IMR-90 (cell line): Measurements from ENCODE around the gene PRPSAP1. TPM values are rescaled to one million over a fixed set of nuclear protein-coding genes. Genes with fewer than 3 reads are reported as not detected.
A peak's percentile ranks its signal among the peaks of the same experiment; 100 is the strongest.

Experiments used
- ATAC-seq: fragments of 200-7000 bp; cut with Tn5 transposase; 2 replicates; pipeline ENCODE4 v1.9.1; 2020; ENCODE audit warnings: low read depth, mild to moderate bottlenecking, moderate library complexity
- BruUV-seq: library from RNA; stranded (reverse); fragments of 400-500 nt; replicated peaks from 2 replicates; lab custom pipeline; 2021; lab: Mats Ljungman, UMichigan
- CTCF ChIA-PET: fragments of 300-600 bp; formaldehyde crosslinking; extraction: SDS; loops from one replicate; lab custom pipeline; 2021; ENCODE audit warnings: antibody characterized with exemption; lab: Yijun Ruan, JAX
- POLR2A ChIA-PET: fragments of 300-600 bp; sonication (Branson Sonifier 250); formaldehyde crosslinking; loops from one replicate; lab custom pipeline; 2022; ENCODE audit warnings: antibody characterized with exemption; ENCODE audit not compliant: unreplicated experiment; lab: Charles Lee
- DNase-seq: peaks from one replicate; pipeline ENCODE4 v3.0.0; 2013
- H2AFZ ChIP-seq: replicated peaks from 2 replicates; pipeline ENCODE3; 2013; ENCODE audit warnings: low read length, mild to moderate bottlenecking; ENCODE audit not compliant: poor library complexity
- H2AK5ac ChIP-seq: 2 replicates; pipeline ENCODE4 v1.6.1; 2013; ENCODE audit warnings: low read depth, low read length, inconsistent platforms
- H2AK9ac ChIP-seq: replicated peaks from 2 replicates; pipeline ENCODE3; 2013; ENCODE audit warnings: mild to moderate bottlenecking, low read depth, low read length, moderate library complexity; ENCODE audit not compliant: poor library complexity
- H2BK120ac ChIP-seq: 2 replicates; pipeline ENCODE4 v1.6.1; 2013; ENCODE audit warnings: low read depth, low read length, inconsistent platforms
- H2BK15ac ChIP-seq: 3 replicates; pipeline ENCODE4 v1.6.1; 2013; ENCODE audit warnings: low read depth, low read length, inconsistent platforms
- H2BK20ac ChIP-seq: 2 replicates; pipeline ENCODE4 v1.6.1; 2013; ENCODE audit warnings: low read depth, mild to moderate bottlenecking, inconsistent platforms, low read length, moderate library complexity
- H2BK5ac ChIP-seq: 2 replicates; pipeline ENCODE4 v1.6.1; 2013; ENCODE audit warnings: mild to moderate bottlenecking, low read depth, low read length, inconsistent platforms; ENCODE audit not compliant: poor library complexity, severe bottlenecking
- H3K14ac ChIP-seq: replicated peaks from 2 replicates; pipeline ENCODE4 v1.6.1; 2013; ENCODE audit warnings: low read depth, low read length, inconsistent platforms
- H3K18ac ChIP-seq: 2 replicates; pipeline ENCODE4 v1.6.1; 2013; ENCODE audit warnings: low read depth, low read length, control low read depth
- H3K23ac ChIP-seq: 2 replicates; pipeline ENCODE4 v1.6.1; 2013; ENCODE audit warnings: low read depth, low read length, inconsistent platforms
- H3K27ac ChIP-seq: 2 replicates; pipeline ENCODE4 v1.5.1; 2013; ENCODE audit warnings: mild to moderate bottlenecking, control low read depth, low read length; ENCODE audit not compliant: insufficient read depth
- H3K27me3 ChIP-seq: 2 replicates; pipeline ENCODE4 v1.6.1; 2013; ENCODE audit warnings: low read length; ENCODE audit not compliant: control insufficient read depth, insufficient read depth
- H3K36me3 ChIP-seq: 2 replicates; pipeline ENCODE4 v1.6.1; 2013; ENCODE audit warnings: low read length, mixed read lengths; ENCODE audit not compliant: control insufficient read depth, insufficient read depth
- H3K4ac ChIP-seq: 2 replicates; pipeline ENCODE4 v1.6.1; 2013; ENCODE audit warnings: low read depth, low read length, inconsistent platforms
- H3K4me1 ChIP-seq: 2 replicates; pipeline ENCODE4 v1.6.1; 2013; ENCODE audit warnings: low read length, mixed read lengths; ENCODE audit not compliant: control insufficient read depth, insufficient read depth
- H3K4me2 ChIP-seq: 2 replicates; pipeline ENCODE4 v1.6.1; 2013; ENCODE audit warnings: low read depth, mild to moderate bottlenecking, control low read depth, low read length, moderate library complexity
- H3K4me3 ChIP-seq: 2 replicates; pipeline ENCODE4 v1.5.1; 2013; ENCODE audit warnings: low read depth, mild to moderate bottlenecking, control low read depth, low read length, moderate library complexity; ENCODE audit not compliant: insufficient read depth
- H3K56ac ChIP-seq: 2 replicates; pipeline ENCODE4 v1.6.1; 2013; ENCODE audit warnings: low read length, inconsistent platforms; ENCODE audit not compliant: insufficient read depth; ENCODE audit errors: extremely low read depth
- H3K79me1 ChIP-seq, 2 experiments: 2 replicates each; pipeline ENCODE4 v1.6.1; 2013; ENCODE audit warnings: low read length in 2 of 2, inconsistent platforms in 1 of 2, low read depth in 1 of 2
- H3K9ac ChIP-seq: 2 replicates; pipeline ENCODE4 v1.6.1; 2013; ENCODE audit warnings: low read depth, low read length, control low read depth
- H3K9me1 ChIP-seq: 2 replicates; pipeline ENCODE4 v1.6.1; 2013; ENCODE audit warnings: low read length, inconsistent platforms; ENCODE audit not compliant: insufficient read depth
- H3K9me3 ChIP-seq: 2 replicates; pipeline ENCODE4 v1.6.1; 2013; ENCODE audit warnings: low read length; ENCODE audit not compliant: control insufficient read depth, insufficient read depth
- H4K20me1 ChIP-seq: 2 replicates; pipeline ENCODE4 v1.6.1; 2013; ENCODE audit warnings: low read length, inconsistent platforms; ENCODE audit not compliant: insufficient read depth
- H4K5ac ChIP-seq: 2 replicates; pipeline ENCODE4 v1.6.1; 2013; ENCODE audit warnings: mild to moderate bottlenecking, low read depth, low read length, control low read depth
- H4K8ac ChIP-seq, 2 experiments: 2 replicates each; pipeline ENCODE4 v1.6.1; 2013; ENCODE audit warnings: low read depth in 2 of 2, low read length in 2 of 2, control low read depth in 1 of 2, inconsistent platforms in 1 of 2
- H4K91ac ChIP-seq: 2 replicates; pipeline ENCODE4 v1.6.1; 2013; ENCODE audit warnings: low read depth, low read length, inconsistent platforms; ENCODE audit not compliant: insufficient read depth
- BHLHE40 ChIP-seq: fragments of 150-350 bp; IDR thresholded peaks from 2 replicates; pipeline ENCODE4 v1.6.1; 2016; ENCODE audit warnings: mild to moderate bottlenecking, low read depth, low read length
- CTCF ChIP-seq: conservative IDR thresholded peaks from 2 replicates; pipeline ENCODE4 v1.5.1; 2012; ENCODE audit warnings: mild to moderate bottlenecking, low read depth, low read length, improper control_type of control experiment
- POLR2A ChIP-seq: IDR thresholded peaks from 2 replicates; pipeline ENCODE4 v1.6.1; 2012; ENCODE audit warnings: mild to moderate bottlenecking, low read depth, low read length
- SMC3 ChIP-seq: fragments of 150-350 bp; IDR thresholded peaks from 2 replicates; pipeline ENCODE4 v1.6.1; 2016; ENCODE audit warnings: low read depth, mild to moderate bottlenecking, antibody characterized with exemption, low read length, moderate library complexity
- WGBS, 2 experiments: methylation state at CpG; one replicate each; pipeline versions ENCODE4 v1.1.5 to v1.1.7; 2013; ENCODE audit warnings: missing lambda C conversion rate in 2 of 2; ENCODE audit not compliant: insufficient read length in 1 of 2; ENCODE audit errors: extremely low coverage in 2 of 2; 5-methylcytosine and 5-hydroxymethylcytosine counted together
- dilution Hi-C: fragments of 300-500 bp; cut with HindIII; formaldehyde crosslinking; loops from one replicate; pipeline ENCODE4 v1.14.3; 2018; ENCODE audit warnings: low sequenced_read_pairs; ENCODE audit not compliant: unreplicated experiment
- in situ Hi-C: fragments of 300-500 bp; cut with MboI; formaldehyde crosslinking; loops from 3 replicates; pipeline ENCODE4 v1.14.3; 2019; ENCODE audit warnings: low sequenced_read_pairs, inconsistent platforms, mixed read lengths
- intact Hi-C: fragments of 100-400 bp; cut with micrococcal nuclease; formaldehyde crosslinking; loops from 2 replicates; pipeline ENCODE4 v1.10.0; 2022
- polyA plus RNA-seq, 3 experiments: library from polyadenylated mRNA; depleted of rRNA; stranded (reverse); fragments of >200 nt; gene quantifications; 2 replicates each; pipeline ENCODE4 v1.2.3, GENCODE V29; 2012; ENCODE audit warnings: low replicate concordance in 1 of 3
- total RNA-seq: library from RNA; depleted of rRNA; stranded (reverse); fragments of >200 nt; gene quantifications from 2 replicates; pipeline ENCODE4 v1.2.3, GENCODE V29; 2012

The PRPSAP1 gene
- total and polyA plus RNA-seq, 2 of the 4 experiments (the other 2 are of a cell fraction): 34.4 to 48.6 TPM

GRCh38 chr17:76383546-76384221 lies 30.0 kb upstream of the PRPSAP1 start:
- Histone ChIP-seq H3K4me1 (peaks cover 14% of the 10 kb centered on the region), H3K4me3 (peak overlapping the region; percentile 80), H3K27me3 (no peaks in the 10 kb centered on the region), H2BK15ac (peak overlapping the region; percentile 38; the same call in 1 of the 3 replicates), H2BK20ac (peak overlapping the region; percentile 38; the same call in 1 of the 2 replicates), H2AK5ac (peak overlapping the region; percentile 49), H3K4ac (peak overlapping the region; percentile 93), H3K56ac (peak overlapping the region; percentile 16), H3K23ac (peak overlapping the region; percentile 76), H3K36me3 (peaks cover 12% of the 10 kb centered on the region), H3K27ac (peak overlapping the region; percentile 66), H3K79me1 (peaks cover 19 to 70% of the 10 kb centered on the region in 2 experiments), H2BK120ac (peak overlapping the region; percentile 71; the same call in 1 of the 2 replicates), H3K14ac (peak overlapping the region; percentile 69), H3K9me1 (peaks cover 7% of the 10 kb centered on the region), H2AFZ (peak overlapping the region; percentile 89), H2AK9ac (peak overlapping the region; percentile 77), H4K91ac (peak overlapping the region; percentile 88), H2BK5ac (peak overlapping the region; percentile 81), H3K18ac (peak overlapping the region; percentile 86), H3K9me3 (no peaks in the 10 kb centered on the region), H4K5ac (peak overlapping the region; percentile 59; the same call in 1 of the 2 replicates), H3K4me2 (peak overlapping the region; percentile 98), H4K20me1 (peaks cover 26% of the 10 kb centered on the region), H3K9ac (peak overlapping the region; percentile 64), H4K8ac (peak overlapping the region; percentile 26 to 75; a peak in 3 of 4 replicates)
- dilution Hi-C loops: no loop called here
- no TSS peak for BruUV-seq
- intact Hi-C loops: loop anchor here (2.0 kb wide), 1 partner anchor 13 kb away; no protein-coding TSS in a partner anchor
- WGBS, 2 experiments: 1% methylated on average over 31 of the region's 65 CpGs; no CpG with 5 or more reads in 1 of the 2 experiments
- DNase-seq (peak; percentile 53), ATAC-seq (peak; percentile 13)
- TF ChIP-seq BHLHE40 (peak; percentile 8; the same call in 1 of the 2 replicates), POLR2A (peak; percentile 82), SMC3 (no peak), CTCF (peak; percentile 33; the same call in 1 of the 2 replicates)
- CTCF ChIA-PET: interaction anchor here (1.0 to 2.2 kb wide), 2 partner anchors 10 to 13 kb away, joined by 4 to 12 read pairs; no protein-coding TSS in a partner anchor
- in situ Hi-C loops: no loop called here
- POLR2A ChIA-PET: no interaction called here
